Mucosa of descending colon (tissue), 3 donors: ENCODE data around the gene BLTP3B. TPM values are rescaled to one million over a fixed set of nuclear protein-coding genes. Genes with fewer than 3 reads are reported as not detected.
A peak's percentile ranks its signal among the peaks of the same experiment; 100 is the strongest.

Source experiments
- ATAC-seq: fragments of 200-7000 bp; cut with Tn5 transposase; one replicate; pipeline ENCODE4 v1.9.1; 2020; ENCODE audit warnings: mild to moderate bottlenecking, moderate library complexity
- DNase-seq, 3 donors: peaks; one replicate each; pipeline ENCODE4 v3.0.0-alpha.2; 2020
- H3K36me3 ChIP-seq: fragments of 200-600 bp; one replicate; pipeline ENCODE4 v1.8.0; 2021; ENCODE audit warnings: low read depth, mild to moderate bottlenecking
- H3K4me1 ChIP-seq: fragments of 200-600 bp; one replicate; pipeline ENCODE4 v1.8.0; 2021; ENCODE audit warnings: low read depth, mild to moderate bottlenecking
- H3K4me3 ChIP-seq: fragments of 200-600 bp; one replicate; pipeline ENCODE4 v1.8.0; 2021; ENCODE audit warnings: mild to moderate bottlenecking
- H3K9me3 ChIP-seq: fragments of 200-600 bp; one replicate; pipeline ENCODE4 v1.8.0; 2021; ENCODE audit warnings: mild to moderate bottlenecking
- CTCF ChIP-seq: fragments of 200-600 bp; IDR thresholded peaks from one replicate; pipeline ENCODE4 v1.8.0; 2022; ENCODE audit warnings: antibody characterized with exemption, mild to moderate bottlenecking
- intact Hi-C, 2 donors: fragments of 100-400 bp; cut with DNase I in 1 of 2; cut with micrococcal nuclease in 1 of 2; formaldehyde crosslinking; loops; one replicate each; pipeline versions ENCODE4 v1.11.0 to v1.11.1; 2022; cut with DNase I, micrococcal nuclease
- total RNA-seq, 3 donors: library from RNA; stranded (reverse); fragmentation: NEBNext Ultra II Directional in 2 of 3; extraction: Animal tissue kit (Norgen Biotek cat#: 25700) in 2 of 3; gene quantifications; one replicate each; pipeline versions ENCODE4 v1.2.1 to v1.2.4, GENCODE V29; 2021 to 2023
- donor health status: DM: no; HTN: no; CAD: no; lungs with moderate emphysema.
- donor health status: DM: no; HTN: no; CAD: no.
- donor health status: DM: no; HTN: yes; CAD: no.

Gene BLTP3B
- total RNA-seq, 3 donors from 2014 or later: 20.6 to 29.7 (median 25.0) TPM

GRCh38 chr12:100146252-100146651 lies 3.6 kb upstream of the BLTP3B start:
- Histone ChIP-seq H3K36me3 (no peaks in the 10 kb centered on the region), H3K9me3 (no peaks in the 10 kb centered on the region), H3K4me1 (peaks cover 6% of the 10 kb centered on the region), H3K4me3 (no peak overlapping the region)
- TF ChIP-seq CTCF: no peak
- intact Hi-C loops: no loop called here
- no peak for ATAC-seq
- DNase-seq: no peak

GRCh38 chr12:100145643-100146042 lies 3.0 kb upstream of the BLTP3B start:
- TF ChIP-seq CTCF: no peak
- no peaks in the 10 kb centered on the region for H3K36me3 ChIP-seq
- H3K9me3 ChIP-seq: no peaks in the 10 kb centered on the region
- DNase-seq: no peak
- ATAC-seq: no peak
- intact Hi-C loops: no loop called here
- H3K4me1 ChIP-seq: peaks cover 10% of the 10 kb centered on the region
- no peak overlapping the region for H3K4me3 ChIP-seq

- TF ChIP-seq CTCF: no peak
- H3K4me1 ChIP-seq: peaks cover 10% of the 10 kb centered on the region
- H3K9me3 ChIP-seq: no peaks in the 10 kb centered on the region
- H3K4me3 ChIP-seq: peak overlapping the region; percentile 58
- H3K36me3 ChIP-seq: no peaks in the 10 kb centered on the region
- intact Hi-C loops: no loop called here
- DNase-seq: peak; percentile 69 to 78 (median 73)
- peak; percentile 80 for ATAC-seq
These were observed 450 bp downstream of the BLTP3B start for GRCh38 chr12:100141998-100142850.

- Histone ChIP-seq H3K4me1 (peaks cover 10% of the 10 kb centered on the region), H3K36me3 (no peaks in the 10 kb centered on the region), H3K9me3 (no peaks in the 10 kb centered on the region), H3K4me3 (peak overlapping the region; percentile 58)
- no peak for TF ChIP-seq CTCF
- ATAC-seq (peak; percentile 29), DNase-seq (no peak)
- intact Hi-C loops: no loop called here
These were observed 1.0 kb downstream of the BLTP3B start for GRCh38 chr12:100141666-100141997.

- no peak for ATAC-seq
- intact Hi-C loops: no loop called here
- H3K36me3 ChIP-seq: no peaks in the 10 kb centered on the region
- no peak overlapping the region for H3K4me3 ChIP-seq
- no peak for TF ChIP-seq CTCF
- H3K4me1 ChIP-seq: peaks cover 10% of the 10 kb centered on the region
- no peak for DNase-seq
- H3K9me3 ChIP-seq: no peaks in the 10 kb centered on the region
These were observed 3.9 kb downstream of the BLTP3B start for GRCh38 chr12:100138803-100139098.
